AG09309 (cell line): ENCODE measurements around the gene NOS1.

ENCODE experiments used
- DNase-seq: peaks from one replicate; pipeline ENCODE4 v3.0.0-alpha.2; 2010; ENCODE audit warnings: low read depth
- H3K4me3 ChIP-seq: 2 replicates; pipeline ENCODE4 v1.5.1; 2011; ENCODE audit warnings: mild to moderate bottlenecking, low read depth, low read length, moderate library complexity; ENCODE audit not compliant: control insufficient read depth
- TF ChIP-seq, protein P1 (sequence below): IDR thresholded peaks from 2 replicates; pipeline ENCODE4 v1.5.1; 2011; ENCODE audit warnings: mild to moderate bottlenecking, low read depth, low read length, inconsistent platforms; ENCODE audit not compliant: insufficient read depth, control insufficient read depth; ENCODE audit errors: missing control alignments

Gene NOS1

DNA sequence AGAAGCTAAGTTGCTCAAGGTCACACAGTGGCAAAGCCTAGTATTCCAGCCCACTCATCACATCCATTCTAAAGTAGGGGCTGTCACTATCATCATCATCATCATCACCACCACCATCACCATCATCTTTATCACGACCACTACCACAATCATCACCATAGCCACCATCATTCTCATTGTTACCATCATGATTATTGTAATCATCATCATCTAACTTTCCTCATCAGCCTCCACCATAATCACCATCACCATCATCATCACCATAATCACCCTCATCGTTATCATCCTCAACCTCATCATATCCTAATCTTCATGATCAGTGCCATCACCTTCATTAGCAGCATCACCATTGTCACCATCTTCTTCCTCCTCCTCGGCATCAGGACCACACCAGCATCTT lies 48.7 kb downstream of the NOS1 start:
- no peak overlapping the region for H3K4me3 ChIP-seq
- TF ChIP-seq, protein P1, sequence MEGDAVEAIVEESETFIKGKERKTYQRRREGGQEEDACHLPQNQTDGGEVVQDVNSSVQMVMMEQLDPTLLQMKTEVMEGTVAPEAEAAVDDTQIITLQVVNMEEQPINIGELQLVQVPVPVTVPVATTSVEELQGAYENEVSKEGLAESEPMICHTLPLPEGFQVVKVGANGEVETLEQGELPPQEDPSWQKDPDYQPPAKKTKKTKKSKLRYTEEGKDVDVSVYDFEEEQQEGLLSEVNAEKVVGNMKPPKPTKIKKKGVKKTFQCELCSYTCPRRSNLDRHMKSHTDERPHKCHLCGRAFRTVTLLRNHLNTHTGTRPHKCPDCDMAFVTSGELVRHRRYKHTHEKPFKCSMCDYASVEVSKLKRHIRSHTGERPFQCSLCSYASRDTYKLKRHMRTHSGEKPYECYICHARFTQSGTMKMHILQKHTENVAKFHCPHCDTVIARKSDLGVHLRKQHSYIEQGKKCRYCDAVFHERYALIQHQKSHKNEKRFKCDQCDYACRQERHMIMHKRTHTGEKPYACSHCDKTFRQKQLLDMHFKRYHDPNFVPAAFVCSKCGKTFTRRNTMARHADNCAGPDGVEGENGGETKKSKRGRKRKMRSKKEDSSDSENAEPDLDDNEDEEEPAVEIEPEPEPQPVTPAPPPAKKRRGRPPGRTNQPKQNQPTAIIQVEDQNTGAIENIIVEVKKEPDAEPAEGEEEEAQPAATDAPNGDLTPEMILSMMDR, result no peak
- no peak for DNase-seq

DNA sequence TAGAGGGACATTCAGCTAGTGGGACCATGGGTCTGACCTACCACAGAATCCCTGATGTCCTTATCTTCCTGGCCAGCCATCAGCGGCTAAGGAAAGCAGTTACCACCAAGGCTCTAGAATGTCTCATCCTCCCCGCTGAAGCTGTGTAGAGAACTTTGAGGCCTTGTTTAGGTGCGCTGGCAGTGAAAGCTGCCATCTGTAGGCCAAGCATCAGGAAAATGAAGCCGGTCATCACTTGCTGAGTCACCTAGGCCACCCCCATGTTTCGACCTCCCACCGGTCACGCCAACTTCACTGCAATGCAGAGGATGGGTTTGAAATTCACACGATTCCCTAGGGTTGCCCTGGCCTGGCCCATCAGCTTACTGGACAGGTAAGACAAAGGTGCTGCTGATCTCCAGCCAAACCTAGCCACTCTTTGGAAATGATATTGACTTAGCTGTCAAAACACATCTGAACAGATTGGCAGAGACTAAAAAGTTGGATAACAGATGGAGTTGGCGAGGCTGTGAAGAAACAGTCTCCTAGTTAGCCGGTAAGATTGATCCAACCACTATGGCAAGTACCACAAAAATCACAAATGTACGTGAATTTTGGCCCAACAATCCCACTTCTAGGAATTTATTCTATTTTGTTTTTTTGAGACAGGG lies 52.0 kb downstream of the NOS1 start:
- DNase-seq, result no peak
- TF ChIP-seq, protein P1, result no peak
- no peak overlapping the region for H3K4me3 ChIP-seq

- TF ChIP-seq, protein P1, result no peak
- DNase-seq, result no peak
- H3K4me3 ChIP-seq, result no peak overlapping the region
Observed at GRCh38 chr12:117300174-117300573, 61.3 kb downstream of the NOS1 start.

GRCh38 chr12:117298648-117299225 lies 62.7 kb downstream of the NOS1 start:
- DNase-seq, result no peak
- H3K4me3 ChIP-seq, result no peak overlapping the region
- TF ChIP-seq, protein P1, result no peak

- H3K4me3 ChIP-seq, result no peak overlapping the region
- no peak for DNase-seq
- TF ChIP-seq, protein P1, result no peak
Observed at GRCh38 chr12:117298191-117298590, 63.2 kb downstream of the NOS1 start.

DNA sequence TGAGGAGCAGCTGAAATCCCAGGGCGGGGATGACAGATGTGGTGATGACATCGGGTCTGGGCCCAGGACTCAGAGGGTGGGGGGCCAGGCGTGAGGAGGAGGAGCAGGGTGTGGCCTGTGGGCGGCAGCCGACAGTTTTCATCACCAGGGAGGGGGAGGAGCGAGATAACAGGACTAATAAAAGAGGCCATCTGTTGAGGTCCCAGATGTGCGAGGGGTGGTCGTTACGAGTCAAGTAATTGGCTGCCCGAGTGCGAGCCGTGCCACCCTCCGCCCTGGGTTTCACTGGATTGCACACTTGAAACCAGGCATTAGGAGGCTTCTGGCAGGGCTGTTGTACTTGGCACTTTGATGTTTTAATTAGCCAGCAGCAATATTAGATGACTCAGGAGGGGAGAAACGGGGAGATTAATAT lies 67.2 kb downstream of the NOS1 start:
- DNase-seq, result no peak
- TF ChIP-seq, protein P1, result no peak
- H3K4me3 ChIP-seq, result no peak overlapping the region

DNA sequence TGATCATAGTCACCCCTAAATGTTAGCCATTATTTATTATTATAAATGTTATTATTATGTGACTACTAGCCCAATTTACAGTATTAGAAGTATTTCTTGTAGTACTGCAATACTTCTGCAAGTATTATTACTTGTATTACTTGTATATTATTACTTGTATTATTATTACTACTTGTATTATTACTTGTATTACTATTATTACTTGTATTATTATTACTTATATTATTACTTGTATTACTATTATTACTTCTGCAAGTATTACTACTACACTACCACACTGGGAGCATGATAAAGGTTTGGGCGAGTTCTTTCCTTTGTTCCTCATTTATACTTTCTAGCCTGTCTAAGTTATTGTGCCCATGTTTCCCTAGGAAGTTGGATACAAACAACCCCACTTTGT lies 67.9 kb downstream of the NOS1 start:
- H3K4me3 ChIP-seq, result no peak overlapping the region
- no peak for DNase-seq
- TF ChIP-seq, protein P1, result no peak
